ENCODE results near the gene IL18R1.

Gene IL18R1

DNA sequence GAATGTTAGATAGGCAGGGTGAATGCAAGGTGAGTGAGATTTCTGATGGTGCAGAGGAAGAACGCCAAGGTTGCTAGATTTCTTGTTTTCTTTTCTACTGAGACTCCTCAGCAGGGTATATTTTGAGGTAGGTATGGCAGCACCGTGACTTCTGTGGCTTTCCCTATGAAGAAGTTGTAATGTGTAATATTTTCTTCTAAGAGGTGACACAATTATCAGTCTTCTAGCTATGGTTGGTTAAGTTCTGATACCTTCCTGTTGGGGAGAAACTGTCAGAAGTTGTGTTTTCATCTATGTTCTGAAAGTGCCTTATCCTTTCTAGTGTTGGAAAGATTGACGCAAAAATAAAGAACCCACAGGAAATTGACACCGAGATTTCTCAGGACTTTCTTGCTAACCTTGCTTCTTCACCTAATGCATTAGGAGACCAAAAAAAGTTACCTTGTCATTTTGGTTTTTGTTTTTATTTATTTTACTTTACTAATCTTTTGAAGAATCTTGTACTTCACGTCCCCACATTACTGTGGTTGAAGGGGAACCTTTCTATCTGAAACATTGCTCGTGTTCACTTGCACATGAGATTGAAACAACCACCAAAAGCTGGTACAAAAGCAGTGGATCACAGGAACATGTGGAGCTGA lies 11.9 kb downstream of the IL18R1 start:
- H3K4me3 ChIP-seq (ENCODE audit: low read depth, low read length), result no peak overlapping the region
- TF ChIP-seq, protein P1, sequence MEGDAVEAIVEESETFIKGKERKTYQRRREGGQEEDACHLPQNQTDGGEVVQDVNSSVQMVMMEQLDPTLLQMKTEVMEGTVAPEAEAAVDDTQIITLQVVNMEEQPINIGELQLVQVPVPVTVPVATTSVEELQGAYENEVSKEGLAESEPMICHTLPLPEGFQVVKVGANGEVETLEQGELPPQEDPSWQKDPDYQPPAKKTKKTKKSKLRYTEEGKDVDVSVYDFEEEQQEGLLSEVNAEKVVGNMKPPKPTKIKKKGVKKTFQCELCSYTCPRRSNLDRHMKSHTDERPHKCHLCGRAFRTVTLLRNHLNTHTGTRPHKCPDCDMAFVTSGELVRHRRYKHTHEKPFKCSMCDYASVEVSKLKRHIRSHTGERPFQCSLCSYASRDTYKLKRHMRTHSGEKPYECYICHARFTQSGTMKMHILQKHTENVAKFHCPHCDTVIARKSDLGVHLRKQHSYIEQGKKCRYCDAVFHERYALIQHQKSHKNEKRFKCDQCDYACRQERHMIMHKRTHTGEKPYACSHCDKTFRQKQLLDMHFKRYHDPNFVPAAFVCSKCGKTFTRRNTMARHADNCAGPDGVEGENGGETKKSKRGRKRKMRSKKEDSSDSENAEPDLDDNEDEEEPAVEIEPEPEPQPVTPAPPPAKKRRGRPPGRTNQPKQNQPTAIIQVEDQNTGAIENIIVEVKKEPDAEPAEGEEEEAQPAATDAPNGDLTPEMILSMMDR (IDR thresholded peaks at IDR 0.05; ENCODE audit: control insufficient read depth, extremely low read depth, insufficient read depth), result no peak
- no peak for DNase-seq (ENCODE audit: low read depth)

DNA sequence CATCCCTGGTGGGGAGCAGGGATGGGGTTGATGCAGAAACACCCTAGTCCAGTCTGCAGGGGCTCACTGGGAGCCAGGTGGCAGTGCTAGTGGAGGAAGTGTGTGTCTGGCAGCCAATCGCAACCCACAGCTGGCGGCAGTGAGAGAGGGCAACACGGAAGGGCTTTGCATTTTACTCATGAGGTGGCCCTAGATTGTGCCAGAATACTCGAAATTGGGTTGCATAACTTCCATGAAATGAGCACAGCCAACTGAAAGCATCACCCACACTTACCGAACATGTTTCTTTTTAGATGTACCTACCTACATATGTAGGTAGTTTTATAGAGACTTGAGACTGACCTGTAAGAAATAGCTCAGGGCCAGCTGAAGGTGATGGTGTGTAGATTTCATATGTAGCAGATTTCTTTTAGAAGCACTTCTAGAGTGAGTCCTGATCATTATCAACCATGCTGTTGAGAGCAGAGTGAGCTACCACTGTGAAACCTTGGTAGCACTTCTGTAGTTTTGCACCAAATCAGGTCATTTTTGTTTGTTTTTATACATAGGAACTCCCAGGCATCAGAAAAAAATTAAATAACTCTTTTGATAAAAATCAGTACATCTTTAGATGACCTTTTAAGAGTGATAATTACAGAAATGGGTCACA lies 13.0 kb downstream of the IL18R1 start:
- H3K4me3 ChIP-seq (ENCODE audit: low read depth, low read length), result no peak overlapping the region
- TF ChIP-seq, protein P1 (IDR thresholded peaks at IDR 0.05; ENCODE audit: control insufficient read depth, extremely low read depth, insufficient read depth), result no peak
- DNase-seq (ENCODE audit: low read depth), result no peak

DNA sequence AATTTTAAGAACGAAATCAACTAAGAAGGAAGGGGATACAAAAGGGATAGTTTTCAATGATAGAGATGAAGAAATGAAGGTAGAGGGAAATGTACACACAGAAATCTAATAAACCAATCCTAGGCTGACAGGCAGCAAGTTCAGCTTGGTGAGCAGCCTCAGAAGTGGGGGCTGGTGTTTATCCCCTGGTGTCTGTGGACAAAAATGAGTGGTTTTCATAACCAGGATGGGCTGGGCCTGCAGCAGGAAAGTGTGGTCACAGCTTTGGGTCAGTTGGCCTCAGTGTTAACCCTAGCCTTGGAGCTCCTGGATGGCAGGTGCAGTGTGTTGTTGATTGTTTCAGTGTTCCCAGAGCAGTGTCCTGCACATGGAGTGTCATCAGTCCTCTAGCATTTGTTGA lies 14.3 kb downstream of the IL18R1 start:
- DNase-seq (ENCODE audit: low read depth), result no peak
- TF ChIP-seq, protein P1 (IDR thresholded peaks at IDR 0.05; ENCODE audit: control insufficient read depth, extremely low read depth, insufficient read depth), result no peak
- H3K4me3 ChIP-seq (ENCODE audit: low read depth, low read length), result no peak overlapping the region

DNA sequence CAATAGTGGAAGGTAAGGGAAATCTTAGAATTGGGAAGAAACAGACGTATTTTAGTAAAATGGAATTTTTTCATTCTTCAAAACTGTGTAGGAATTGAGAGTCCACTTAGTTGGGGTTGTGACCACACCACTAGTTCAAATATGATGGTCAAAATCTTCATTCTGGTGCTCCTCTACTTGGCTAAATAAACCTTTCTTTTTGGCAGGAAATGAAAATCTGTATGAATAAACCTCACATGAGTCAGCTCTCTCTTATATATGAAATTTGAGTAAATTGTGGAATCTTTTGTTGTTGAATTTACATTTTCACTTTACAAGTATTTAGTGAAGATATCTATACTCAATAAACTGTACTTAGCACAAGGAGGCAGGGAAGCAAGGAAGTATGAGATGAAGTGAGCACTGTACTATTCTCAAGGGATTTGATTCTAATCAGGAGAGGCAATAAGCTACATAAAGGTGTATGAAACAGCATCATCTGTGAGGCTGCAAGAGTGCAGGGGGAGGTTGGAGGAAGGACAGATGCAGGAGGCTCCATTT lies 20.5 kb downstream of the IL18R1 start:
- TF ChIP-seq, protein P1 (IDR thresholded peaks at IDR 0.05; ENCODE audit: control insufficient read depth, extremely low read depth, insufficient read depth), result no peak
- no peak overlapping the region for H3K4me3 ChIP-seq (ENCODE audit: low read depth, low read length)
- DNase-seq (ENCODE audit: low read depth), result no peak

DNA sequence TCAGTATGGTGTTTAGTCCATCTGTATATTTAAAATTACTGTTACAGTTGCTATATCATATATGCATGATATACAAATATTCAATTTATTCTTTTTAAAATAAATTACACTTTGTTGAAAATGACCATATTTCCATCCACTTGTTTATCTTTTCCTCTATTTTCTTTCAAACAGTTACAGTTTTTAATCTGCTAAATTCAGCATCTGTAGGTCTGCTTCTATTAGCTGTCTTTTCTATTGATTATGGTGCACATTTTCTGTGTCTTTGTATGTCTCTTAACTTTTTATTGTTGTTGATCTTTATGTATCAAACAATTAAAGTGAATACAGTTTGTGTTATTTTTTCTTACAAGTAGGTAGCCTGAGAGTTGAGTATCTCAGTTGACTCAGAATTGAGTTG lies 28.1 kb downstream of the IL18R1 start:
- TF ChIP-seq, protein P1 (IDR thresholded peaks at IDR 0.05; ENCODE audit: control insufficient read depth, extremely low read depth, insufficient read depth), result no peak
- H3K4me3 ChIP-seq (ENCODE audit: low read depth, low read length), result no peak overlapping the region
- DNase-seq (ENCODE audit: low read depth), result no peak

DNA sequence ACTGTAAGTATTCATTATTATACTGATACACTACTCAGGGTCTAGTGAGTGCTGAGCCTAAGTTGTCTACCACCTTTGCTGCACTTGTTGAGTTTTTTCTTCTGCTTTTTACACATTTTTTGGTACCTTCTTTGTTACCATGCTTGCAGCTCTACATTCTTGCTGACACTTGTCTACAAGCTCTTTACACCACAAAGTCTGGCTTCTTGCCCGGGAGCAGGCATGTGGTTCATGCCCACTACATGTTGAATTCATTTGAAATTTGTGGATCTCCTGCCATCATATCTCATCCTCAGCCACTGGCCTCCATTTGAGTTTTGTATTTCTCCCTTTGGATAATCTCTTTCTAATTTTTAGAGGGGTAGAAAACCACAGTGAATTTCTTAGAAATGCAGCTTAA lies 29.9 kb downstream of the IL18R1 start:
- TF ChIP-seq, protein P1 (IDR thresholded peaks at IDR 0.05; ENCODE audit: control insufficient read depth, extremely low read depth, insufficient read depth), result no peak
- no peak overlapping the region for H3K4me3 ChIP-seq (ENCODE audit: low read depth, low read length)

More for the DNA sequence above, 29.9 kb downstream of the IL18R1 start:
- no peak for DNase-seq (ENCODE audit: low read depth)

Data from LNCaP clone FGC (cell line).